Measurements from ENCODE around the gene C5AR2.
A peak's percentile ranks its signal among the peaks of the same experiment; 100 is the strongest.
"Not testable (repeated sequence)": the region's sequence is repeated elsewhere in the genome, so short reads cannot be mapped to it uniquely, and the experiment has no call there.

The C5AR2 gene

DNA sequence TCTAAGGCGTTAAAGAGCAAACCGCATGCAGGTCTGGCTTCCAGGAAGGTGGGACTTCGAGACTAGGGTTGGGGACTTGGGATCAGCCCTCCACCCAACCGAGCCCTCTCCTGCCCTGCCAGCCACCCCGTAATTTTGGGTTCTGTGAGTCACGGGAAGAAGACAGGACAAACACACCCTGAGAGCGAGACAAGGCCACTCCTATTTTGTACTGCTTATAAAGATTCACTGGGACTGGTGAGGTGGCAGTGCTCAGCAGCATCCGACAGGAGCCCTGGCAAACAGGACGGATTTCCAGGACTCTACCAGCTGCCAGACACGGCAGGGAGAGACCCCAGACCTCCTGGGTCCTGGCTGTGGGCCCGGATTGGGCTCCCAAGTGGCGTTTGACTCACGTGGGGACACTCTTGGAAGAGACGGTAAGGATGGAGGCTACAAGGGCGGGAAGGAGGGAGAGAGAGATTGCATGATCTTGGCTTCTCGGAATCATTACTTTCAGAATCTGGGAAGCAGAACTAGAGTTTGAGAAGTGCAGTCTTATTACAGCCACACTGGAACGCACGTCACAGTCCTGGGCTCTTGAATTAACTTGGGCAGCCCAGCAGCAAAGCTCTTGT is at the start of gene C5AR2:
C5AR2 (plus strand) TSS at position 245 of the 617 bp plus-strand sequence. CDS start 8,625 bp downstream, outside the sequence.
- DNase-seq (ENCODE audit: low read depth, low spot score): no peak

DNA sequence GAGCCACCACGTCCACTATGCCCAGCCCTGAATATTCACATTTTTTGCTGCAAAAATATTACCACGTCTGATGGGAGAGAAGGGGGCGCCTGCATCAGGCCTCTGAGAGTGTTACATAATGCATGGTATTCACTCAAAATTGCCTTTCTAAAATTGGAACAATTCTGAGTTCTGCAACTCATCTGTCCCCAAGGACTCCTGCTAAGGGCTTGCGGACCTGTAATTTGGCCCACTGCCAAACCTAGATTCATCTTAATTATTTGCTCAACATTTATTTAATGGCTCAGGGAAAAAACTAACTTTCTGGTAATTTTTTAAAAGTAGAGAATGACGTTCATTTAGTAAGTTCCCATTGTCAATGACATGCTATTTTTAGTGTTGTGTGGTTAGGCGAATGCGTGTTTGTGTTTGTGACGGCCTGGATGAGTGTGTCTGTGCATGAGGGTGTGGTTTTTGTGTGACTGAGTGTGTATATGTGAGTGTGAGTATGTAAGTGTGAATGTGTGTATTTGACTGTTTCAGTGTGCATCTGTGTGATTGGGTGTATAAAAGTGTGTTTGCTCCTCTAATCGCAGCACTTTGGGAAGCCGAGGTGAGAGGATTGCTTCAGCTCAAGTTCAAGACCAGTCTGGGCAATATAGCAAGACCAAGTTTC is 48.4 kb upstream of the C5AR2 start:
- DNase-seq (ENCODE audit: low read depth, low spot score): no peak

DNA sequence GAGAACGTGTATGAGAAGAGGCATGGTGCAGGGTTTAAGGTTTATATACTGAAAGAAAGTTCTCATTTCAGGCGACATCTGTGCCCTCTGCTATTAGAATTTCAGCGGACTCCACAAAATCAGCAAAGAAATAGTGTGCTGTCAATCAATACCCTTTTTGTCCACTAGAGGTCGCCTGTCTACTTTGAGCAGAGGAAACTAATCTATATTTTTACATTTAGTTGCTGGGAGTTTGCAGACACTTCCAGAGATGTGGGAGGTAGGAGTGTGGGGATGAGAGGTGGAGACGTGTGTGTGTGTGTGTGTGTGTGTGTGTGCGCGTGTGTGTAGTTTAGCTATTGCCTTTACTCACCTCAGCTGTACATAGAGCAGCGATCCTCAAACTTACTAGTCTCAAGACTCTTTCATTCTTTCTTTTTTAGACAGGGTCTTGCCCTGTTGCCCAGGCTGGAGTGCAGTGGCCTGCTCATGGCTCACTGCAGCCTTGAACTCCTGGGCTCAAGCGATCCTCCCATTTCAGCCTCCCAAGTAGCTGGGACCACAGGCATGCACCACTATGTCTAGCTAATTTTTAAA is 47.6 kb upstream of the C5AR2 start:
- peak; percentile 43 for DNase-seq (ENCODE audit: low read depth, low spot score)

DNA sequence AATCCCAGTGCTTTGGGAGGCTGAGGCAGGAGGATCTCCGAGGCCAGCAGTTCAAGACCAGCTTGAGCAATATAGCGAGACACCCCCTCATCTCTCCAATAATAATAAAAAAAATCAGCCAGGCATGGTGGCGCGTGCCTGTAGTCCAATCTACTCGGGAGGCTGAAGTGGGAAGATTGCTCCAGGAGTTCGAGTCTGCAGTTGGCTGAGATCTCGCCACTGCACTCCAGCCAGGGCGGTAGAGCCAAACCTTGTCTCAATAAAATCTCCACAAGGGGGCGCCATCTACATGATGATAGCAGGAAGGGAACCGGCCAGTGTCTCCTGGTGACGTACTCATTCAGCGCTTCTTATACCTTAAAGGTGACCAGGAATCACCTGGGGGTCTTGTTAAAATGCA is 35.9 kb upstream of the C5AR2 start:
- DNase-seq (ENCODE audit: low read depth, low spot score): peak; percentile 90

DNA sequence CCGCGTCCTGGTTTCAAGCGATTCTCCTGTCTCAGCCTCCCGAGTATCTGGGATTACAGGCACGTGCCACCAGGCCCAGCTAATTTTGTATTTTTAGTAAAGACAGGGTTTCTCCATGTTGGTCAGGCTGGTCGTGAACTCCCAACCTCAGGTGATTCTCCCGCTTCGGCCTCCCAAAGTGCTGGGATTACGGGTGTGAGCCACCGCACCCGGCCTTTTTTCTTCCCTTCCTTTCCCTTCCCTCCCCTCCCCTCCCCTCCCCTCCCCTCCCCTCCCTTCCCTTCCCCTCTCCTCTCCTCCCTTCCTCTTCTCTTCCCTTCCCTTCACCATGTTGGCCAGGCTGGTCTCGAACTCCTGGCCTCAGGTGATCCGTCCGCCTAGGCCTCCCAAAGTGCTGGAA is 31.1 kb upstream of the C5AR2 start:
- not testable (repeated sequence) for DNase-seq (ENCODE audit: low read depth, low spot score)

DNA sequence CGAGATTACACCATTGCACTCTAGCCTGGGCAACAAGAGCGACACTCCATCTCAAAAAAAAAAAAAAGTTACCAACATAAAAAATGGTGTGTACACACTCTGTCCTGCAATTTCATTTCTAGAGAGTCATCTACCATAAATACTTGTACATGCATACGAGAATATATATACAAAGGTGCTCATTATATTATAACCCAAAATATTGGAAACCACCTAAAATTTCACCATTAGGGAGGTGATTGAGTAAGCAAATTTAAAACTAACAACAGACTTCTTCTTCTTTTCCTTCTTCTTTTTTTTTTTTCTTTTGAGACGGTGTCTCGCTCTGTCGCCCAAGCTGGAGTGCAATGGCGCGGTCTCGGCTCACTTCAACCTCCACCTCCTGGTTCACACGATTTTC is 29.7 kb upstream of the C5AR2 start:
- no peak for DNase-seq (ENCODE audit: low read depth, low spot score)

DNA sequence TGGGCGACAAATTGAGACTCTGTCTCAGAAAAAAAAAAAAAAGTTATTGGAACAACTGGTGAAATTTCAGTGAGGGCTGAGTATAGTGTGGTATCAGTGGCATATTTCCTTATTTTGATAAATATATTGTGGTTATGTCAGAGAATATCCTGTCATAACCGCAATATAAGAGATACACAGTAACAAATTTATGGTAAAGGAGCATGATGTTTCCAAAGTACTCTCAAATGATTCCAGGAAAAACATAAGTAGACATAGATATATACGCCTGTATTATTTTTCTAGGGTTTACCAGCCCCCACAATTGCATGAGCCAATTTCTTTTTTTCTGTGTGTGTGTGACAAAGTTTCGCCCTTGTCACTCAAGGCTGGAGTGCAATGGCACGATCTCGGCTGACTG is 28.0 kb upstream of the C5AR2 start:
- no peak for DNase-seq (ENCODE audit: low read depth, low spot score)

DNA sequence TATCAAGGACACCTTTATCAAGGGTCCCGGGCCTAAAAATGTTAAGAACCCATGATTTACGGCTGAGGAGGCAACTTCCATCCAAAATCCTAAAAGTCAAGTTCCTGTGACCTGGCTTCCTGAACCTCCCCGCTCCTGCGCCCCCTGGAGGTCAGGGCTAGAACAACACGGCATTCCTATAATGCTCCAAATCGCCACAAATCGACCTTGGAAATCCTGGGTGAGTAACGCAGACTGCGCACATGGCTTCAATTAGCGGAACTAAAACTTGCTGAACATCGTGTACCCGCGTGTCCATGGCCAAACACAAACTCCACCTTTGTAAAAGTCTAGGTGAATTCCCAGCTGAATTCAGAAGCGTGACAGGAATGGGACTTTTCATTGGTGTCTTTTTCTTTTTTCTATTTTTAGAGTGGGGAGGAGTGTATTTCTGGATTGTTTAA is 26.6 kb upstream of the C5AR2 start:
- peak; percentile 83 for DNase-seq (ENCODE audit: low read depth, low spot score)

DNA sequence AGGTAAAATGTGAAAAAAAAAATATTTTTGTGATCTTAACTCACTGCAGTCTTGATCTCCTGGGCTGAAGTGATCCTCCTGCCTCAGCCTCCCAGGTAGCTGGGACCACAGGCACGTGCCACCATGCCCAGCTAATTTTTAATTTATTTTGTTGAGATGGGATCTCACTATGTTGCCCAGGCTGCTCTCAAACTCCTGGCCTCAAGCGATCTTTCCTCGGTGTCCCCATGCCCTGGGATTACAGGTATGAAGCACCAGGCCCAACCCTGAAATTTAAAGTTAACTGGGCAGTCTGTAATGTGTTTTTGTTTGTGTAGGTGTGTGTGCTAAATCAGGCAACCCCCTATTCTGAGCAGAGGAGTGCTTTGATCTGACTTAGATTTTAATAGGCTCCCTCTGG is 25.7 kb upstream of the C5AR2 start:
- DNase-seq (ENCODE audit: low read depth, low spot score): no peak

DNA sequence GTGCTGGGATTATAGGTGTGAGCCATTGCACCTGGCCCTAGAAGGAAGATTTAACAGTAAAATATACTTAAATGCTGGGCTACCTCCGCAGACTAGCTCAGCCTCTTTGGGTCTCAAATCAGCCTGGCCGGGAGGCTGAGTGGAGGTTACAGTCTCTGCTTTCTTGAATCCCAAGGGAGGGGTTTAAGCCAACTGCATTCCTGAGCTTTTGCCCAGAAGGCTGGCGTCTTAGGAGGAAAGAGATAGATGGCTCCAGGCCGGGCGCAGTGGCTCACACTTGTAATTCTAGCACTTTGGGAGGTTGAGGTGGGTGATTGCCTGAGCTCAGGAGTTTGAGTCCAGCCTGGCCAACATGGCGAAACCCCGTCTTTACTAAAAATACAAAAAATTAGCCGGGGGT is 22.9 kb upstream of the C5AR2 start:
- DNase-seq (ENCODE audit: low read depth, low spot score): peak; percentile 62

DNA sequence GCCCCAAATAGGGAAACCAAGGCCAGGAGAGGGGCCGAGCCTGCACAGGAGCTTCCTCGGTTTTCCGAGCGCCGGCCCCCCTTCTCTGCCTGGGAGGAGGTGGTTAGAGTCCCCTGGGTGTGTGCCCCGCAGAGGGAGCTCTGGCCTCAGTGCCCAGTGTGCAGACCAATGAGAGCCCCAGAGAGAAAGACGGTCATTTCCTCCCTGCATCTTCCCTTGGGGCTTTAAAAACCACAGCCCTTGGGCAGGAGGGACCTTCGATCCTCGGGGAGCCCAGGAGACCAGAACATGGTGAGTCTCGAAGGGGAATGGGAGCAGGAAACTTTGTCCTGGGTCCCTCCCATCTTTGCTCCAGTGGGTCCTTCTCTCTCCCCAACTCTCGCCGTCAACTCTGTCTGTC is 22.4 kb upstream of the C5AR2 start, which contains the start of gene C5AR1:
C5AR1 (plus strand) TSS at position 254 of the 400 bp plus-strand sequence; CDS start at position 289, 35 bp downstream.
- DNase-seq (ENCODE audit: low read depth, low spot score): no peak

DNA sequence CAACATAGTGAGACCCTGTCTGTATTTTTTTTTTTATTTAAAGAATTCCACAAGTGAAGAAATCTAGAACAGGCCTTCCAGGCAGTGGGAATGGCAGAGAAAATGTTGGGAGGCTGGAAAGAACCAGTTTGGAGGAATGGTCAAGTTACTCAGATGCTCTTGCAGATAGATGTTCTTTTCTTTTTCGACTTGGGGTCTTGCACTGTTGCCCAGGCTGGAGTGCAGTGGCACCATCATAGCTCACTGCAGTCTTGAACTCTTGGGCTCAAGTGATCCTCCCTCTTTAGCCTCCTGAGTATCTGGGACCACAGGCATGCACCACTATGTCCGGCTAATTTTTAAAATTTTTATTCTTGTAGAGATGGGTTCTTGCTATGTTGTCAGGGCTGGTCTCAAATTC is 21.7 kb upstream of the C5AR2 start:
- DNase-seq (ENCODE audit: low read depth, low spot score): no peak

DNA sequence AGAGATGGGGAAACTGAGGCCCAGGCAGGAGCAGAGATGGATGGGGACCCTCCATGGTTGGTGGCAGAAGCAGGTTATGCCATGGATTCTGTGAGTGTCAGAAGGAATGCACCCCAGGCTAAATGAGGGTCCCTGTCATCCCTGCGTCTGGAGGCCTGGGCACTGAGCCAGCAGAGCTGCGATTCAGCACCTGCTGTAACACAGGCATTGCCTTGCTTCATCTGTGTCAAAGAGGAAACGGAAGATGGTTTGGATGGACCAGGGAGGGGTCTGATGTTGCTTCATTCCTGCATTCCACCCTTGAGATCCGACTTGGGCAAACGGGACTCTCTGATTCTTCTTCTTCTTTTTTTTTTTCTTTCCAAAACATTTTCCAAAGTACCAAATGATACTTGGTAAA is 21.2 kb upstream of the C5AR2 start:
- no peak for DNase-seq (ENCODE audit: low read depth, low spot score)

DNA sequence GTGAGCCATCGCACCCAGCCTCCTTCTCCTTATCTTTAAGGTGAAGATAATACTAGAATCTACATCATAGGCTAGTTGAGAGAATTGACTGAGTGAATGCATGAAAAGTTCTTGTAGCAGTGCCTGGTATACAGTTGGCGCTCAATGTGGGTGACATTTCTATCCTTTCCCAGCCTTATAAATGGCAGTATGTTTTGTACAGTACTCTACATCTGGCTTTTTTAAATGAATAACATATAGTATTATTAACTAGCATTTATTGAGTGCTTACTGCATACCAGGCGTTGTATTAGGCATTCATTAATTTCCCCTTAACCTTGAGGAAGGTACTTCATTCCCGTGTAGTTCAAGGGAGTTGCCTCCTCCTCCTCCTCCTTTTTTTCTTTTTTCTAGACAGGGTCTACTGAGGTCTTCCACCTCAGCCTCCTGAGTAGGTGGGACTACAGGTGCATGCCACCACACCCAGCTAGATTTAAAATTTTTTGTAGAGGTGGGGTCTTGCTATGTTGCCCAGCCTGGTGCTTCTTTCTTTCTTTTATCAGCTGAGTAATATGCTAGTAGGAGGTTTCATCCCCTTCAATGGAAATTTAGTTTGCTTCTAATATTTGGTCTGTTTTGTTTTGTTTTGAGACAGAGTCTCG is 19.5 kb upstream of the C5AR2 start:
- no peak for DNase-seq (ENCODE audit: low read depth, low spot score)

DNA sequence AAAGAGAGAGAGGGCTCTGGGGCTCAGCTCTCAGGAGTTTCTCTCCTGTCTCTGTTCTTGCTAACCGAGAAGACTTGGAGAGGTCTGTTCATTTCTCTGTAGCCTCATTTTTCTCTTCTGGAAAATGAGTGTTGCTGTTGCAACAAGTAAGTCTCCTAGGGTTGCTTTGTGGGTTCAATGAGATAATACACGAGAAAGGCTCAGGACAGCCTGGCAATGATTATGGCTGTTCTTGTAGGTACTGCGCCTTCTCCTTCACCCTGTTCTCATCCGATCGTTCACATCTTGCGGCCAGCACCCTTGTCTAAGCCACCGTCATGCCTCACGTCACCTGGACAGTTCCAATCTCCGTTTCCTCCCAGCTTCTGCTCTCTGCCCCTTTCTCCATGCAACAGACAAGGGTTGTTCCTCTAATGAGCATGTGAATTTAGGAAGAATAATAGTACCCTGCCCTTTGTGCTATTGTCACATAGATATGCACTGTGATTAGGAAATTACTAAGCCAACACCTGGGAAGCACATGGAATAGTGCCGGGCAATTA is 18.1 kb upstream of the C5AR2 start:
- no peak for DNase-seq (ENCODE audit: low read depth, low spot score)

DNA sequence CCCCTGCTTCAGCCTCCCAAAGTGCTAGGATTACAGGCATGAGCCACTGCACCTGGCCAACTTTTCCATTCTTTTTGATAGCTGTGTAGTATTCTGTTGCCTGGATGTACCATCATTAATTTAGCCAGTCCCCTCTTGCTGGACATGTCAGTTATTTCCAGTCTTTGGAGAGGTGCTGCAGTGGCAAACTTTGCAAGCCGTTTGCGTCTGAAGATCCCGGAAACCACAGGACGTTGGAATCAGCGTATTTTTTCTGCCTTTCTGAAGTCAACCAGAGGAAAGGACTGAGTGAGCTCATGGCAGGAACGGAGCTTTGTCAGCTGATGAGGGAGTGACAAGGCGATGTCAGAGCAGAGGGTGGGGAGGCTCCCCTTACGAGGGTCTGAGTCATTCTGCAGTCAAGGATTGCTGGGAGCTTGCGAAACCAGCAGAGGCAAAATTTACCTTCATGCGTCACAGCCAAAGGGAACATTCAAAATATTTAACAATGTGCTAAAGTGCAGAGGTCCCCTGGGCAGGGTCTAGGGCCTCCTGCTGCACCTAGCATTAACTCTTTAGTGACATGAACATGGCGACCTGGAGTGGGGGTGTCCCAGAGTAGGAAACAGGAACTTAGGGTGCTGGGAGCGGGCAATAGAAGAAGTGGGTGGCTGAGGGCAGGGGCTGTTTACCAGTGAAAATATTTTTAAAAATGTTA is 16.7 kb upstream of the C5AR2 start:
- DNase-seq (ENCODE audit: low read depth, low spot score): peak; percentile 59

DNA sequence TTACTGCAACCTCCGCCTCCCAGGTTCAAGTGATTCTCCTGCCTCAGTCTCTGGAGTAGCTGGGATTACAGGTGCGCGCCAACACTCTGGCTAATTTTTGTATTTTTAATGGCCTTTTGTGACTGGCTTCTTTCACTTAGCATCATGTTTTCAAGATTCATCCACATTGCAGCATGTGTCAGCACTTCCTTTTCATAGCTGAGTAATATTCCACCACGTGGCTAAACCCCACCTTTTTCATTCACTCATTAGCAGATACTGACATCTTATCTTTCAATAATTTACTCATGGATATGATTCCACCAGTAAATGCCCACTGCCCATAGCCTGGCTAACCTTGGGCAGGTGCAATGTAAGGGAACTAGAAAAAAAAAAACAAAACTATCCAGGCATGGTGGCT is 15.5 kb upstream of the C5AR2 start:
- no peak for DNase-seq (ENCODE audit: low read depth, low spot score)

DNA sequence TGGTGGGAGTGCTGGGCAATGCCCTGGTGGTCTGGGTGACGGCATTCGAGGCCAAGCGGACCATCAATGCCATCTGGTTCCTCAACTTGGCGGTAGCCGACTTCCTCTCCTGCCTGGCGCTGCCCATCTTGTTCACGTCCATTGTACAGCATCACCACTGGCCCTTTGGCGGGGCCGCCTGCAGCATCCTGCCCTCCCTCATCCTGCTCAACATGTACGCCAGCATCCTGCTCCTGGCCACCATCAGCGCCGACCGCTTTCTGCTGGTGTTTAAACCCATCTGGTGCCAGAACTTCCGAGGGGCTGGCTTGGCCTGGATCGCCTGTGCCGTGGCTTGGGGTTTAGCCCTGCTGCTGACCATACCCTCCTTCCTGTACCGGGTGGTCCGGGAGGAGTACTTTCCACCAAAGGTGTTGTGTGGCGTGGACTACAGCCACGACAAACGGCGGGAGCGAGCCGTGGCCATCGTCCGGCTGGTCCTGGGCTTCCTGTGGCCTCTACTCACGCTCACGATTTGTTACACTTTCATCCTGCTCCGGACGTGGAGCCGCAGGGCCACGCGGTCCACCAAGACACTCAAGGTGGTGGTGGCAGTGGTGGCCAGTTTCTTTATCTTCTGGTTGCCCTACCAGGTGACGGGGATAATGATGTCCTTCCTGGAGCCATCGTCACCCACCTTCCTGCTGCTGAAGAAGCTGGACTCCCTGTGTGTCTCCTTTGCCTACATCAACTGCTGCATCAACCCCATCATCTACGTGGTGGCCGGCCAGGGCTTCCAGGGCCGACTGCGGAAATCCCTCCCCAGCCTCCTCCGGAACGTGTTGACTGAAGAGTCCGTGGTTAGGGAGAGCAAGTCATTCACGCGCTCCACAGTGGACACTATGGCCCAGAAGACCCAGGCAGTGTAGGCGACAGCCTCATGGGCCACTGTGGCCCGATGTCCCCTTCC is 11.8 kb upstream of the C5AR2 start:
- no peak for DNase-seq (ENCODE audit: low read depth, low spot score)

DNA sequence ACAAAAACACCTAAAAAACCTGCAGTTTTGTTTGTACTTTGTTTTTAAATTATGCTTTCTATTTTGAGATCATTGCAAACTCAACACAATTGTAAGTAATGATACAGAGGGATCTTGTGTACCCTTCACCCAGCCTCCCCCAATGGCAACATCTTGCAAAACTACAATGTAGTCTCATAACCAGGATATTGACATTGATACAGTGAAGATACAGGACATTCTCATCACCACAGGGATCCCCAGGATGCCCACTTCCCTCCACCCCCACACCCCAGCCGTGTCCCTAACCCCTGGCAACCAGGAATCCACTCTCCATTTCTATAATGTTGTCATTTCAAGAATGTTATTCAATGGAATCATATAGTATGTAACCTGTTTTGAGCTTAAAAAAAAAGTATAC is 10.3 kb upstream of the C5AR2 start:
- no peak for DNase-seq (ENCODE audit: low read depth, low spot score)

DNA sequence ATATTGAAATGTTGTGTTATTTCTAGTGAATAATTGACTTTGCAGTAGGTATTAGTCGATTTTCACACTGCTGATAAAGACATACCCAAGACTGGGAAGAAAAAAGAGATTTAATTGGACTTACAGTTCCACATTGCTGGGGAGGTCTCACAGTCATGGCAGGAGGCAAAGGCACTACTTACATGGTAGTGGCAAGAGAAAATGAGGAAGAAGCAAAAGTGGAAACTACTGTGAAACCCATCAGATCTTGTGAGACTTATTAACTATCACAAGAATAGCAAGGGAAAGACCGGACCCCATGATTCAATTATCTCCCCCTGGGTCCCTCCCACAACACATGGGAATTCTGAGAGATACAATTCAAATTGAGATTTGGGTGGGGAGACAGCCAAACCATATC is 9.9 kb upstream of the C5AR2 start:
- no peak for DNase-seq (ENCODE audit: low read depth, low spot score)

DNA sequence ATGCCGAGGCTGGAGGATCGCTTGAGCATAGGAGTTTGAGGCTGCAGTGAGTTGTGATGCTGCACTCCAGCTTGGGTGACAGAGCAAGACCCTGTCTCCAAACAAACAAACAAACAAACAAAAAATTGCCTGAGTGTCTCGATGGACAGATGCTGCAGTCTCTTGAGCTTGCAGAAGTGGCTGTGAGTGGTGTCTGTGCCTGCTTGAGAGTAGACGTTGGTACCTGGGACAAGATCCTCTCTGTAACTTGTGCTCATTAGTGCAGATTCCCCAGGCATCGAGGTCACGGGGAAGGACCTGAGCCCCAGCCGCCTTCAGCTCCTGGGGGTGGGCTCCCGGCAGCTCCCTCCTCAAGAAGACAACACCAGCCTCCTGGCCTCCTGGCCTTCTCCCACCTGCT is 8.6 kb upstream of the C5AR2 start:
- DNase-seq (ENCODE audit: low read depth, low spot score): no peak

Data from ELF-1 (cell line).